CD1c-positive myeloid dendritic cell (primary cell): ENCODE data around the gene TMC8.
A peak's percentile ranks its signal among the peaks of the same experiment; 100 is the strongest.

Source experiments
- DNase-seq: peaks from one replicate; pipeline ENCODE4 v3.0.0-alpha.2; 2016; ENCODE audit errors: extremely low spot score

Gene TMC8

GRCh38 chr17:78130437-78131101 is at the start of gene TMC8:
Gene TMC8 (plus strand): TSS chr17:78130771. CDS start chr17:78131589, 818 bp downstream.
- peak; percentile 53 for DNase-seq

- no peak for DNase-seq
Measured at GRCh38 chr17:78081551-78081950, 49.0 kb upstream of the TMC8 start.

- DNase-seq, result peak; percentile 12
Measured at GRCh38 chr17:78082355-78082872, 48.2 kb upstream of the TMC8 start.

GRCh38 chr17:78082988-78083387 is 47.6 kb upstream of the TMC8 start:
- no peak for DNase-seq

- DNase-seq, result no peak
Measured at GRCh38 chr17:78086740-78087139, 43.8 kb upstream of the TMC8 start.

- no peak for DNase-seq
Measured at GRCh38 chr17:78088529-78088928, 42.0 kb upstream of the TMC8 start.

- peak; percentile 61 for DNase-seq
Measured at GRCh38 chr17:78089576-78090281, 40.8 kb upstream of the TMC8 start.

- no peak for DNase-seq
Measured at GRCh38 chr17:78092794-78093324, 37.7 kb upstream of the TMC8 start.

- DNase-seq, result no peak
Measured at GRCh38 chr17:78095035-78095434, 35.5 kb upstream of the TMC8 start.

- no peak for DNase-seq
Measured at GRCh38 chr17:78096093-78096492, 34.5 kb upstream of the TMC8 start.

- DNase-seq, result peak; percentile 16
Measured at GRCh38 chr17:78101112-78101511, 29.5 kb upstream of the TMC8 start.

- no peak for DNase-seq
Measured at GRCh38 chr17:78101542-78101941, 29.0 kb upstream of the TMC8 start.

- DNase-seq, result no peak
Measured at GRCh38 chr17:78103311-78103710, 27.3 kb upstream of the TMC8 start.

- DNase-seq, result no peak
Measured at GRCh38 chr17:78104540-78104941, 26.0 kb upstream of the TMC8 start.

- no peak for DNase-seq
Measured at GRCh38 chr17:78105101-78105500, 25.5 kb upstream of the TMC8 start.

- no peak for DNase-seq
Measured at GRCh38 chr17:78105551-78105950, 25.0 kb upstream of the TMC8 start.

GRCh38 chr17:78106211-78106610 is 24.4 kb upstream of the TMC8 start:
- no peak for DNase-seq

- no peak for DNase-seq
Measured at GRCh38 chr17:78107457-78107856, 23.1 kb upstream of the TMC8 start.

GRCh38 chr17:78107976-78108725 is 22.4 kb upstream of the TMC8 start:
- DNase-seq, result no peak

GRCh38 chr17:78108726-78109488 is 21.7 kb upstream of the TMC8 start:
- no peak for DNase-seq

GRCh38 chr17:78109489-78109761 is 21.1 kb upstream of the TMC8 start:
- DNase-seq, result no peak
